Fibroblast of pulmonary artery (primary cell): ENCODE data around the gene BLOC1S1.

Source experiments
- DNase-seq: peaks from one replicate; pipeline ENCODE4 v3.0.0-alpha.2; 2010; ENCODE audit warnings: low read depth
- H3K4me3 ChIP-seq: replicated peaks from 2 replicates; pipeline ENCODE4 v1.5.1; 2011; ENCODE audit warnings: low read depth, mild to moderate bottlenecking, control low read depth, low read length, moderate library complexity
- TF ChIP-seq, protein P1 (sequence below): IDR thresholded peaks from 2 replicates; pipeline ENCODE4 v1.5.1; 2011; ENCODE audit warnings: mild to moderate bottlenecking, control low read depth, low read length, inconsistent platforms; ENCODE audit errors: missing control alignments

Gene BLOC1S1

DNA sequence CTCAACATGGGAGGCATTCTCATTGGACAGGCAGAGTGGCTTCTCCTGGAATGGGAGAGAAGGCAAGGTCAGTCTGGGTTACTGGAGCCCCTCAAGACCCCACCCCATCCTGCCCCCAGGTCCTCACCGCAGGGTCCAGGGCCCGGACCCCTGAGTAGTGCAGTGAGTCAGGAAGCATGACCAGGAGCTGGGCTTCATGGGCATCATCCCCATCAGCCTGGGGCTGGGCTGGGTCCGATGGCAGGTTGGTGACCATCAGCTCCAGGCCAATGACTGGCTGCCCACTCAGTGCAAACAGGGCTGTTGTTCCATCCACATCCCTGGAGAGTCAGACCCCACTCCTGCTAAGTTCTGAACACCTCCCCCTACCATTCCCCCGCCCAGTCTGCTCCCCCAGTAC is 21.2 kb upstream of the BLOC1S1 start:
- TF ChIP-seq, protein P1, sequence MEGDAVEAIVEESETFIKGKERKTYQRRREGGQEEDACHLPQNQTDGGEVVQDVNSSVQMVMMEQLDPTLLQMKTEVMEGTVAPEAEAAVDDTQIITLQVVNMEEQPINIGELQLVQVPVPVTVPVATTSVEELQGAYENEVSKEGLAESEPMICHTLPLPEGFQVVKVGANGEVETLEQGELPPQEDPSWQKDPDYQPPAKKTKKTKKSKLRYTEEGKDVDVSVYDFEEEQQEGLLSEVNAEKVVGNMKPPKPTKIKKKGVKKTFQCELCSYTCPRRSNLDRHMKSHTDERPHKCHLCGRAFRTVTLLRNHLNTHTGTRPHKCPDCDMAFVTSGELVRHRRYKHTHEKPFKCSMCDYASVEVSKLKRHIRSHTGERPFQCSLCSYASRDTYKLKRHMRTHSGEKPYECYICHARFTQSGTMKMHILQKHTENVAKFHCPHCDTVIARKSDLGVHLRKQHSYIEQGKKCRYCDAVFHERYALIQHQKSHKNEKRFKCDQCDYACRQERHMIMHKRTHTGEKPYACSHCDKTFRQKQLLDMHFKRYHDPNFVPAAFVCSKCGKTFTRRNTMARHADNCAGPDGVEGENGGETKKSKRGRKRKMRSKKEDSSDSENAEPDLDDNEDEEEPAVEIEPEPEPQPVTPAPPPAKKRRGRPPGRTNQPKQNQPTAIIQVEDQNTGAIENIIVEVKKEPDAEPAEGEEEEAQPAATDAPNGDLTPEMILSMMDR = no peak
- no peak overlapping the region for H3K4me3 ChIP-seq
- no peak for DNase-seq

DNA sequence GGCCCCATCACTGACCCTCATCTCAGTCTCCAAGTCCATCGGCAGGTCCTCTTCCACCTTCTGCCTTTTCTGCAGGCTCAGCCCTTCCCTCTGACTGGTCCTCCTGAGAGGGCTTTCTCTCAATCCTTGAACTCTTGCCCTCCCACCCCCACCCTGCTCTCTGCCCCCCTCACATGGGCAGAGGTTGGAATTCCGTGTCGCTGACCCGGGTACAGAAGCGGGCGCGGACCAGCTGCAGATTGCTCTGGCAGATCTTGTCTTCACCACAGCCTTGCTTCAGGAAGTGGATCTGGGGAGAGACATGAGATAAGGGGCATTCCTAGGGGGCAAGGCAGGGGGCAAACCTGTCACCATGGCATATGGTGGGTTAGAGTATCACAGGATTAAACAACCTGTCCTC is 20.5 kb upstream of the BLOC1S1 start:
- no peak for DNase-seq
- TF ChIP-seq, protein P1 = no peak
- no peak overlapping the region for H3K4me3 ChIP-seq

DNA sequence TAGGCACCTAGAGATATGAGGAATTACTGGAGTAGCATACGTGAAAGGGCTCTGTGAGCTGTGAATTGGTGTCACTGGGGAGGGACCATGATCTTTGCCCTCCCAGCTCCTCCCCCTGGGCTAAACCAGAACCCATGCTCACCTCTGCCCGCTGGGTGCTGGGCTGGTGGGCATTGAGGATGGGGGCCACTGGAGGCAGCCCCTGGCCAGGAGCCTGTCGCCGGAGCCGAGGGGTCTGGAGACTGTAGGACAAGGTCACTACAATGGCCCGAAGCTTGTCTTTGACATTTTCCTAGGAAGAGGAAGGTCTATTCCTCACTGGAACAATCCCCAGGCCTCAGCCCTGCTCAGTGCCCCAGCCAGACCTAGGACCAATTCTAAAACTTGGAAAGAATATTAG is 19.7 kb upstream of the BLOC1S1 start:
- no peak for DNase-seq
- H3K4me3 ChIP-seq = no peak overlapping the region
- TF ChIP-seq, protein P1 = no peak

DNA sequence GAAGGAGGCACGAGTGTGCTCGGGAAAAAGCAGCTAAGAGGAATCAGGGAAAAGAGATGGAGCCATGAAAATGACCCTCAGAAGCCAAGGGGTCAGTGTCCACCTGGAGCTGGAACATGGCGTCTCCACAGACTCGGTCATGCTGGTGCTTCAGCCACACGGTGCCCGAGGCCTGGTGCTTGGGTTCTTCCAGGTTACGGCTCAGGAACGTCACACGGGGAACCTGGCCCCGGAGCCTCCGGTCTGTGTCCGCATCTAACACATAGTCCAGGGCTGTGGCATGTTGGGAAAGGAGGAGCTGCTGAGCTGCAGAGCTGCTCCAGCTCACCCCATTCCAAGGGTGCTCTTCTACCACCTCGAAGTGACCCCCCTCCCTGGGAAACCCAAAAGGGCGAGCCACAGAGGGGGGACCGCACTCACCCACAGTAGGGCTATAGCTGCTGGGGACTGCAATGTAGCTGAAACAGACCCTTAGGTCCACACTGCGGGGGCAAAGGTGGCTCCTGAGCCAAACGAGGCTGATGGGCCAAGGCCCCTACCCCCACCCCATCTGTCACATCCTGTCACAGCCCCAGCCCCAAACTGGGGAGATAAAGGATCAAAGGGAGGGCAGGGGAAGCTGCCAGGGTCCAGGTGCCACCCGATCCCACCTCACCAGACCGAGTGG is 18.9 kb upstream of the BLOC1S1 start:
- H3K4me3 ChIP-seq = no peak overlapping the region
- TF ChIP-seq, protein P1 = no peak
- no peak for DNase-seq

DNA sequence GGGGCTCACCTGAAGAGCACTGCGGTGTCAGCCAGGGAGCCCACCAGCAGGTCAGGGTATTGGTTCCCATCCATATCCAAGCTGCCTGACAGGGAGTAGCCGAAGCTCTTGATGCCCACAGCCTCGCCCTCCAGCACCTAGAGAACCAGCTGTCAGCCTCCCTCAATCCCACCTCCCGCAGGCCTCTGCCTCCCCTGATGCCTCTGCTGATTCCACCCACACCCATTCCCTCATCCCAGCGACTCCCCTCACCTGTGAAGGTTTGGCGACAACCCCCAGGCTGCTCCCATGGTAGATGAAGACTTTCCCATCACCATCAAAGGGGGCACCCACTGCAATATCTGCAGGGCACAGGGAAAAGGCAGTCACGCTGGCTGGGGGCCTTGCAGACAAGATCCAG is 18.2 kb upstream of the BLOC1S1 start:
- DNase-seq = no peak
- no peak overlapping the region for H3K4me3 ChIP-seq
- TF ChIP-seq, protein P1 = no peak

DNA sequence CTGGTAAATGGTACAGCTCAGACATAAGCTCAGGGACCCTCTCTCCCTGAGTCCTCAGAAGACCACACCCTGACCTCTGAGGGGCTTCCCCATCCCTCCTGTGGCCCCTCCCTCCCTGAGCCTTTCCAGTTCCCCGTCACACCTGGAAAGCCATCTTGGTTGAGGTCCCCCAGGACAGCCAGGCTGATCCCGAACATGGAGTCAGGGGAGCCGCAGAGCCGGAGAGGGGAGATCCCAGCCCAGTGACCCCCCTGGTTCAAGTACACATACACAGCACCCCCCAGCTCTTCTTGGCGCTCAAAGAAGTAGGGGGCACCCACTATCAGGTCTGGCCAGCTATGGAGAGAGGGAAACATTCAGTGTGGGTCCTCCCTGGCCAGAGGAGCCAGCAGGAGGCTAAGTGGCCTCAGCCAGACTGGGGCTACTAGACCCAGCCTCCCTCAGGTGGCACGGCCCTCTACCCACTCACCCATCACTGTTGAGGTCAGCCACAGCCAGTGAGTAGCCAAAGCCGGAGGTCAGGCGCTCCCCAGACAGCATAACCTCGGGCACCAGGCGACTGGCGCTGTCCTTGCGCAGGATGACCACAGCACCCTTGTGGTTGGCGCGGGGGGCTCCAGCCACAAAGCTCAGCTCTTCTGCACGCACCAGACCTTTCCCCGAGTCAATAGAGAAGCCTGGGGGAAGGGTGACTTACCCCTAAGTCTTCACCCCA is 17.4 kb upstream of the BLOC1S1 start:
- DNase-seq = no peak
- no peak overlapping the region for H3K4me3 ChIP-seq
- TF ChIP-seq, protein P1 = no peak
